SK-N-SH (cell line): ENCODE data around the gene HS6ST3. TPM values are rescaled to one million over a fixed set of nuclear protein-coding genes. Genes with fewer than 3 reads are reported as not detected.
A peak's percentile ranks its signal among the peaks of the same experiment; 100 is the strongest.

ENCODE experiments used
- CTCF ChIA-PET: fragments of 300-600, 350-600 bp; formaldehyde crosslinking; extraction: SDS; loops from one replicate; lab custom pipeline; 2021; lab: Yijun Ruan, JAX
- POLR2A ChIA-PET: fragments of 350-600 bp; sonication (Branson Sonifier 250); formaldehyde crosslinking; extraction: SDS; loops from one replicate; lab custom pipeline; 2020; ENCODE audit warnings: antibody characterized with exemption, inconsistent platforms; lab: Yijun Ruan, JAX
- DNase-seq: peaks from one replicate; pipeline ENCODE4 v3.0.0; 2012
- H2AFZ ChIP-seq: fragments of 200-600 bp; sonication (generic); 2 replicates; pipeline ENCODE4 v1.8.1; 2016; ENCODE audit warnings: antibody characterized with exemption, mild to moderate bottlenecking, low read depth
- H3F3A ChIP-seq: fragments of 200-600 bp; sonication (generic); replicated peaks from 2 replicates; pipeline ENCODE3; 2016; ENCODE audit warnings: antibody characterized with exemption, mild to moderate bottlenecking; ENCODE audit not compliant: insufficient read depth
- H3K27ac ChIP-seq, 2 experiments: fragments of 200-500 bp in 1 of 2; fragments of 200-600 bp in 1 of 2; sonication (Bioruptor generic) in 1 of 2; sonication (generic), shearing (Covaris generic) in 1 of 2; 2 replicates each; pipeline versions ENCODE4 v1.5.1 to v1.6.1; 2014 to 2016; ENCODE audit warnings: low read depth in 2 of 2, inconsistent platforms in 1 of 2, low read length in 1 of 2, mild to moderate bottlenecking in 1 of 2, mixed read lengths in 1 of 2
- H3K27me3 ChIP-seq: fragments of 200-600 bp; sonication (generic), shearing (Covaris generic); 2 replicates; pipeline ENCODE4 v1.6.1; 2016; ENCODE audit warnings: mixed run types; ENCODE audit not compliant: insufficient read depth
- H3K36me3 ChIP-seq, 2 experiments: fragments of 200-500 bp in 1 of 2; fragments of 200-600 bp in 1 of 2; sonication (Bioruptor generic) in 1 of 2; sonication (generic) in 1 of 2; replicated peaks in 1 of 2; 2 replicates each; pipeline versions ENCODE3 to v1.5.1; 2014 to 2016; ENCODE audit warnings: low read length in 1 of 2, mild to moderate bottlenecking in 1 of 2; ENCODE audit not compliant: insufficient read depth in 2 of 2, control insufficient read depth in 1 of 2
- H3K4me1 ChIP-seq, 2 experiments: fragments of 200-500 bp in 1 of 2; fragments of 200-600 bp in 1 of 2; sonication (Bioruptor generic) in 1 of 2; sonication (generic), shearing (Covaris generic) in 1 of 2; 2 replicates each; pipeline versions ENCODE4 v1.5.1 to v1.6.1; 2014 to 2016; ENCODE audit warnings: low read depth in 1 of 2, low read length in 1 of 2, mixed run types in 1 of 2; ENCODE audit not compliant: insufficient read depth in 2 of 2, control insufficient read depth in 1 of 2
- H3K4me2 ChIP-seq: fragments of 200-600 bp; sonication (generic), shearing (Covaris generic); 2 replicates; pipeline ENCODE4 v1.6.1; 2017; ENCODE audit warnings: mixed run types
- H3K4me3 ChIP-seq, 2 experiments: fragments of 200-500 bp in 1 of 2; fragments of 200-600 bp in 1 of 2; sonication (Bioruptor generic) in 1 of 2; sonication (generic), shearing (Covaris generic) in 1 of 2; 2 replicates each; pipeline versions ENCODE4 v1.5.1 to v1.8.1; 2014 to 2016; ENCODE audit warnings: low read depth in 2 of 2, inconsistent platforms in 1 of 2, low read length in 1 of 2, mild to moderate bottlenecking in 1 of 2, mixed read lengths in 1 of 2, moderate library complexity in 1 of 2
- H3K79me2 ChIP-seq: fragments of 200-600 bp; sonication (generic); 2 replicates; pipeline ENCODE4 v1.8.1; 2017; ENCODE audit warnings: mild to moderate bottlenecking; ENCODE audit not compliant: insufficient read depth
- H3K9ac ChIP-seq: fragments of 200-600 bp; sonication (generic); 2 replicates; pipeline ENCODE4 v1.6.1; 2017; ENCODE audit warnings: mixed run types
- H3K9me2 ChIP-seq: fragments of 200-600 bp; sonication (generic); 2 replicates; pipeline ENCODE4 v1.6.1; 2017; ENCODE audit warnings: mixed run types
- H3K9me3 ChIP-seq: fragments of 200-600 bp; sonication (generic); 2 replicates; pipeline ENCODE4 v1.6.1; 2017; ENCODE audit warnings: mixed run types, mild to moderate bottlenecking, moderate library complexity
- H4K20me1 ChIP-seq: fragments of 200-600 bp; sonication (generic); 2 replicates; pipeline ENCODE4 v1.6.1; 2017; ENCODE audit warnings: mild to moderate bottlenecking, mixed run types; ENCODE audit not compliant: insufficient read depth
- EP300 ChIP-seq, 2 experiments: IDR thresholded peaks; 2 replicates each; pipeline versions ENCODE4 v1.4.0 to v1.6.1; 2012; ENCODE audit warnings: borderline replicate concordance in 1 of 2, low read depth in 1 of 2, low read length in 1 of 2
- FOSL2 ChIP-seq: IDR thresholded peaks from 2 replicates; pipeline ENCODE4 v1.4.0; 2012; ENCODE audit warnings: low read depth, mild to moderate bottlenecking, moderate library complexity, borderline replicate concordance
- FOXM1 ChIP-seq: IDR thresholded peaks from 2 replicates; pipeline ENCODE4 v1.4.0; 2012; ENCODE audit warnings: low read depth, mild to moderate bottlenecking
- GABPA ChIP-seq: IDR thresholded peaks from 2 replicates; pipeline ENCODE4 v1.4.0; 2012; ENCODE audit warnings: low read depth, mild to moderate bottlenecking
- JUND ChIP-seq: IDR thresholded peaks from 2 replicates; pipeline ENCODE4 v1.4.0; 2012
- MEF2A ChIP-seq: IDR thresholded peaks from 2 replicates; pipeline ENCODE4 v1.4.0; 2012; ENCODE audit warnings: low read depth, borderline replicate concordance
- NFIC ChIP-seq: IDR thresholded peaks from 2 replicates; pipeline ENCODE4 v1.4.0; 2012; ENCODE audit warnings: borderline replicate concordance
- RAD21 ChIP-seq: IDR thresholded peaks from 2 replicates; pipeline ENCODE4 v1.6.1; 2012; ENCODE audit warnings: mild to moderate bottlenecking, low read length
- RCOR1 ChIP-seq: fragments of 150-350 bp; IDR thresholded peaks from 2 replicates; pipeline ENCODE4 v1.6.1; 2017; ENCODE audit warnings: antibody characterized with exemption, low read length
- SIN3A ChIP-seq: IDR thresholded peaks from 2 replicates; pipeline ENCODE4 v1.6.1; 2012; ENCODE audit warnings: low read depth, mild to moderate bottlenecking, low read length, moderate library complexity, borderline replicate concordance
- SMC3 ChIP-seq: IDR thresholded peaks from 2 replicates; pipeline ENCODE4 v1.6.1; 2012; ENCODE audit warnings: low read depth, low read length, improper control_type of control experiment
- TCF12 ChIP-seq: IDR thresholded peaks from 2 replicates; pipeline ENCODE4 v1.4.0; 2012
- WGBS: methylation state at CpG from one replicate; pipeline ENCODE4 v1.1.6; 2017; ENCODE audit warnings: low lambda C conversion rate; 5-methylcytosine and 5-hydroxymethylcytosine counted together
- polyA plus RNA-seq, 3 experiments: library from polyadenylated mRNA; depleted of rRNA; stranded (reverse); fragments of >200 nt; gene quantifications; 2 replicates each; pipeline ENCODE4 v1.2.3, GENCODE V29; 2012
- TF ChIP-seq, protein P1 (sequence below): fragments of 200-600 bp; sonication (generic); IDR thresholded peaks from 2 replicates; pipeline ENCODE4 v1.6.1; 2017; ENCODE audit warnings: antibody characterized with exemption, mild to moderate bottlenecking, moderate library complexity
- TF ChIP-seq, protein P2 (sequence below): fragments of 150-350 bp; IDR thresholded peaks from 2 replicates; pipeline ENCODE4 v1.6.1; 2017; ENCODE audit warnings: antibody characterized with exemption, low read length, low read depth, borderline replicate concordance
- TF ChIP-seq, protein P3 (sequence below): IDR thresholded peaks from 2 replicates; pipeline ENCODE4 v1.4.0; 2012; ENCODE audit warnings: low read depth
- TF ChIP-seq, protein P4 (sequence below): IDR thresholded peaks from 2 replicates; pipeline ENCODE4 v1.6.1; 2012; ENCODE audit warnings: mild to moderate bottlenecking, low read depth, low read length, moderate library complexity
- TF ChIP-seq, protein P5 (sequence below): IDR thresholded peaks from 2 replicates; pipeline ENCODE4 v1.4.0; 2012; ENCODE audit warnings: low read depth, borderline replicate concordance

HS6ST3 gene
- polyA plus RNA-seq, 1 of the 3 experiments (the other 2 are of a cell fraction): under 0.01 TPM

DNA sequence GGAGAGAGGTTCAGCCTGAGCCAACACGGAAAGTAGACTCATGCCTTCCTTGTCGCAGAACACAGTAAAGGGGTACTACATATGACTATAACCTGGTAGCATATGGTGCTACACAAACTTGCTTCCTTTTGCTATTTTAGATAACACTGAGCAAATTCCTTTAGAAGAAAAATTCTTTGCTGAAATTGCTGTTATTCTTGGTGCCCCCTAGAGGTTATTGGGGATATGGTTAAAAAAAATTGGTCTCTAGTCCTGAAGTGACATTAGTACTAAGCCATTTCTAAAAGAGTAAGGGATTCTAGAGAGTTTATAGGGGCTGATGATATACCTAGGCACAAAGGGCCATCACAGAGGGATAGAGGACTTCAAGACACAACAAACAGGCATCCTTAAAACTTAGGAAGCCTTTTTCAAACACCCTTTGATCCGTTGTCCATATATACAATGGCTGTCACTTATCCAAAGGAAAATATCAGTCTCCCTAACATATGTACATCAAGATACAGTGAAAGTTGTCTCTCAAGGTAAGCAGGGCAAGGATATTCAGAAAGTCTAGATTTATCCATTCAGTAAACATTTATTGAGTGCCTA, 13.9 kb upstream of the HS6ST3 start:
- no peaks in the 10 kb centered on the region for H3F3A ChIP-seq
- ChIA-PET POLR2A (no interaction called here), CTCF (interaction anchor here (1.0 to 1.5 kb wide), 5 partner anchors 9 to 27 kb away, joined by 3 to 5 read pairs (median 4); partner anchors contain the start of gene HS6ST3)
- DNase-seq: peak; percentile 28
- no peaks in the 10 kb centered on the region for H3K36me3 ChIP-seq
- H3K79me2 ChIP-seq: no peaks in the 10 kb centered on the region
- 79% methylated on average over 2 of the region's 3 CpGs for WGBS
- H3K9ac ChIP-seq: no peak overlapping the region
- no peaks in the 10 kb centered on the region for H3K4me1 ChIP-seq
- H3K4me3 ChIP-seq: no peak overlapping the region; a peak in 1 of 4 replicates
- H2AFZ ChIP-seq: no peak overlapping the region
- peaks cover 9% of the 10 kb centered on the region; the same call in 1 of the 2 replicates for H3K27me3 ChIP-seq
- no peaks in the 10 kb centered on the region for H4K20me1 ChIP-seq
- H3K9me2 ChIP-seq: no peaks in the 10 kb centered on the region
- peak; percentile 36 for TF ChIP-seq RAD21
- TF ChIP-seq, protein P1, sequence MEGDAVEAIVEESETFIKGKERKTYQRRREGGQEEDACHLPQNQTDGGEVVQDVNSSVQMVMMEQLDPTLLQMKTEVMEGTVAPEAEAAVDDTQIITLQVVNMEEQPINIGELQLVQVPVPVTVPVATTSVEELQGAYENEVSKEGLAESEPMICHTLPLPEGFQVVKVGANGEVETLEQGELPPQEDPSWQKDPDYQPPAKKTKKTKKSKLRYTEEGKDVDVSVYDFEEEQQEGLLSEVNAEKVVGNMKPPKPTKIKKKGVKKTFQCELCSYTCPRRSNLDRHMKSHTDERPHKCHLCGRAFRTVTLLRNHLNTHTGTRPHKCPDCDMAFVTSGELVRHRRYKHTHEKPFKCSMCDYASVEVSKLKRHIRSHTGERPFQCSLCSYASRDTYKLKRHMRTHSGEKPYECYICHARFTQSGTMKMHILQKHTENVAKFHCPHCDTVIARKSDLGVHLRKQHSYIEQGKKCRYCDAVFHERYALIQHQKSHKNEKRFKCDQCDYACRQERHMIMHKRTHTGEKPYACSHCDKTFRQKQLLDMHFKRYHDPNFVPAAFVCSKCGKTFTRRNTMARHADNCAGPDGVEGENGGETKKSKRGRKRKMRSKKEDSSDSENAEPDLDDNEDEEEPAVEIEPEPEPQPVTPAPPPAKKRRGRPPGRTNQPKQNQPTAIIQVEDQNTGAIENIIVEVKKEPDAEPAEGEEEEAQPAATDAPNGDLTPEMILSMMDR: peak; percentile 74
- TF ChIP-seq NFIC: no peak
- no peak for TF ChIP-seq RCOR1
- TF ChIP-seq SMC3: 0 out of 2 replicates have a peak, but pooled peaks have one; percentile 14
- no peak for TF ChIP-seq MEF2A
- TF ChIP-seq FOSL2: no peak
- no peak overlapping the region for H3K4me2 ChIP-seq
- no peaks in the 10 kb centered on the region for H3K9me3 ChIP-seq
- H3K27ac ChIP-seq: no peak overlapping the region

DNA sequence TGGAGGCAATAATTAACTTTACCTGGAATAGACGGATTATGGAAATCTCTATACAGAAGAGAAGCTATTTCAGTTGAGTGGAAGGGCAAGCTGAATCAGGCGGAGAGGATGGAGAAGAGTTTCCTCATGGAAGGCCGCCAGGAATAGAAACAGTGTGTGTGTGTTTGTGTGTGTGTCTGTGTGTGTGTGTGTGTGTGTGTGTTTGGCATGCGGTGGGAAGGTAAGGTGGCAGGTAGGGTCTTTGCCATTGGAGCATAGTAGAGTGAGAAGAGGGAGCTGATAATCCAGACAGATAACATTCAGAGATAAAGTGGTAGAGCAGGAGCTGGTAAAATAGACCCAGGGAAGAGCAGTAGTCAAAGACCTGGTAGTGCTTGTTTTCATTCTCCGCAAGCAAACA, 9.2 kb upstream of the HS6ST3 start:
- Histone ChIP-seq H3K27ac (no peak overlapping the region), H3K9me3 (no peaks in the 10 kb centered on the region), H3K4me3 (no peak overlapping the region), H3K9me2 (no peaks in the 10 kb centered on the region), H3F3A (no peaks in the 10 kb centered on the region), H3K9ac (no peak overlapping the region), H3K4me1 (no peaks in the 10 kb centered on the region), H2AFZ (no peak overlapping the region), H3K36me3 (no peaks in the 10 kb centered on the region), H4K20me1 (no peaks in the 10 kb centered on the region), H3K27me3 (no peaks in the 10 kb centered on the region), H3K4me2 (no peak overlapping the region), H3K79me2 (no peaks in the 10 kb centered on the region)
- 69% methylated on average over 5 of the region's 5 CpGs for WGBS
- ChIA-PET CTCF (interaction anchor here (1.7 kb wide), 1 partner anchor 60 kb away, joined by 5 read pairs; no protein-coding TSS in a partner anchor), POLR2A (no interaction called here)
- DNase-seq: no peak
- TF ChIP-seq, protein P1: no peak
- TF ChIP-seq EP300 (IDR thresholded peaks at IDR 0.05; ENCODE audit: borderline replicate concordance in 1 of 2, low read depth in 1 of 2, low read length in 1 of 2) (no peak), GABPA (no peak), TCF12 (no peak), FOSL2 (no peak), SIN3A (no peak), FOXM1 (no peak), MEF2A (no peak), NFIC (no peak), JUND (no peak), SMC3 (no peak)
- TF ChIP-seq, protein P2, sequence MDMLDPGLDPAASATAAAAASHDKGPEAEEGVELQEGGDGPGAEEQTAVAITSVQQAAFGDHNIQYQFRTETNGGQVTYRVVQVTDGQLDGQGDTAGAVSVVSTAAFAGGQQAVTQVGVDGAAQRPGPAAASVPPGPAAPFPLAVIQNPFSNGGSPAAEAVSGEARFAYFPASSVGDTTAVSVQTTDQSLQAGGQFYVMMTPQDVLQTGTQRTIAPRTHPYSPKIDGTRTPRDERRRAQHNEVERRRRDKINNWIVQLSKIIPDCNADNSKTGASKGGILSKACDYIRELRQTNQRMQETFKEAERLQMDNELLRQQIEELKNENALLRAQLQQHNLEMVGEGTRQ: no peak
- TF ChIP-seq, protein P3, sequence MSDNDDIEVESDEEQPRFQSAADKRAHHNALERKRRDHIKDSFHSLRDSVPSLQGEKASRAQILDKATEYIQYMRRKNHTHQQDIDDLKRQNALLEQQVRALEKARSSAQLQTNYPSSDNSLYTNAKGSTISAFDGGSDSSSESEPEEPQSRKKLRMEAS: no peak
- TF ChIP-seq, protein P4, sequence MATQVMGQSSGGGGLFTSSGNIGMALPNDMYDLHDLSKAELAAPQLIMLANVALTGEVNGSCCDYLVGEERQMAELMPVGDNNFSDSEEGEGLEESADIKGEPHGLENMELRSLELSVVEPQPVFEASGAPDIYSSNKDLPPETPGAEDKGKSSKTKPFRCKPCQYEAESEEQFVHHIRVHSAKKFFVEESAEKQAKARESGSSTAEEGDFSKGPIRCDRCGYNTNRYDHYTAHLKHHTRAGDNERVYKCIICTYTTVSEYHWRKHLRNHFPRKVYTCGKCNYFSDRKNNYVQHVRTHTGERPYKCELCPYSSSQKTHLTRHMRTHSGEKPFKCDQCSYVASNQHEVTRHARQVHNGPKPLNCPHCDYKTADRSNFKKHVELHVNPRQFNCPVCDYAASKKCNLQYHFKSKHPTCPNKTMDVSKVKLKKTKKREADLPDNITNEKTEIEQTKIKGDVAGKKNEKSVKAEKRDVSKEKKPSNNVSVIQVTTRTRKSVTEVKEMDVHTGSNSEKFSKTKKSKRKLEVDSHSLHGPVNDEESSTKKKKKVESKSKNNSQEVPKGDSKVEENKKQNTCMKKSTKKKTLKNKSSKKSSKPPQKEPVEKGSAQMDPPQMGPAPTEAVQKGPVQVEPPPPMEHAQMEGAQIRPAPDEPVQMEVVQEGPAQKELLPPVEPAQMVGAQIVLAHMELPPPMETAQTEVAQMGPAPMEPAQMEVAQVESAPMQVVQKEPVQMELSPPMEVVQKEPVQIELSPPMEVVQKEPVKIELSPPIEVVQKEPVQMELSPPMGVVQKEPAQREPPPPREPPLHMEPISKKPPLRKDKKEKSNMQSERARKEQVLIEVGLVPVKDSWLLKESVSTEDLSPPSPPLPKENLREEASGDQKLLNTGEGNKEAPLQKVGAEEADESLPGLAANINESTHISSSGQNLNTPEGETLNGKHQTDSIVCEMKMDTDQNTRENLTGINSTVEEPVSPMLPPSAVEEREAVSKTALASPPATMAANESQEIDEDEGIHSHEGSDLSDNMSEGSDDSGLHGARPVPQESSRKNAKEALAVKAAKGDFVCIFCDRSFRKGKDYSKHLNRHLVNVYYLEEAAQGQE: no peak
- TF ChIP-seq, protein P5, sequence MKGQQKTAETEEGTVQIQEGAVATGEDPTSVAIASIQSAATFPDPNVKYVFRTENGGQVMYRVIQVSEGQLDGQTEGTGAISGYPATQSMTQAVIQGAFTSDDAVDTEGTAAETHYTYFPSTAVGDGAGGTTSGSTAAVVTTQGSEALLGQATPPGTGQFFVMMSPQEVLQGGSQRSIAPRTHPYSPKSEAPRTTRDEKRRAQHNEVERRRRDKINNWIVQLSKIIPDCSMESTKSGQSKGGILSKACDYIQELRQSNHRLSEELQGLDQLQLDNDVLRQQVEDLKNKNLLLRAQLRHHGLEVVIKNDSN: no peak
